ENCODE data around the gene RBM5. TPM values are rescaled to one million over a fixed set of nuclear protein-coding genes. Genes with fewer than 3 reads are reported as not detected.

Gene RBM5
- total RNA-seq, 4 donors from 2014 or later = 236 to 276 (median 256) TPM

DNA sequence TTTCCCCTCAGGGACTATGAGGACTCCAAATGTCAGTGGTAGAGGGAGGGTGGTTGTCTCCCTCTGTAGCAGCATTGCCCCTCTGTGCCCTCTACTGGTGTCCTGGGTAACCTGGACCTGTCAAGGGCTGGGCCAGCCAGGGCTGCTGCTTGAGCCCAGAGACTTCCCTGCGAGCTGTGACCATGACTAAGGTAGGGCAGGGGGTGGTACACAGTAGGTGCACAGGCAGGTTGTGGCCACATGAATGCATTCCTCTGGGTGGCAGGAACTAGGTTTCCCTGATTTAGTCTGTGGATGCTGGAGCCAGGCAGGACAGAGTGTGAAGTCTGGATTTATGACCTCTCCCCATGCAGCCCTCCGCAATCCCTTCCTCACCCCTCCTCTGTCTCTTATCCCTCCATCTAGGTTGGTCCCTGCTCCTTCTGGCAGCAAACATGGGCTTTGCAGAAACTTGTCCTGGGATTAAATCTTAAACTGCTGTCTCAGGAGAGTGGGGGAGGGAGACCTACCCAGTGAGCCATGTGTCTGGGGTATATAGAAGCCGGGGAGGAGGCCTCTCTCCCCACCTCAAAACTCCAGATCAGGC lies 57.7 kb downstream of the RBM5 start:
- TF ChIP-seq, protein P1, sequence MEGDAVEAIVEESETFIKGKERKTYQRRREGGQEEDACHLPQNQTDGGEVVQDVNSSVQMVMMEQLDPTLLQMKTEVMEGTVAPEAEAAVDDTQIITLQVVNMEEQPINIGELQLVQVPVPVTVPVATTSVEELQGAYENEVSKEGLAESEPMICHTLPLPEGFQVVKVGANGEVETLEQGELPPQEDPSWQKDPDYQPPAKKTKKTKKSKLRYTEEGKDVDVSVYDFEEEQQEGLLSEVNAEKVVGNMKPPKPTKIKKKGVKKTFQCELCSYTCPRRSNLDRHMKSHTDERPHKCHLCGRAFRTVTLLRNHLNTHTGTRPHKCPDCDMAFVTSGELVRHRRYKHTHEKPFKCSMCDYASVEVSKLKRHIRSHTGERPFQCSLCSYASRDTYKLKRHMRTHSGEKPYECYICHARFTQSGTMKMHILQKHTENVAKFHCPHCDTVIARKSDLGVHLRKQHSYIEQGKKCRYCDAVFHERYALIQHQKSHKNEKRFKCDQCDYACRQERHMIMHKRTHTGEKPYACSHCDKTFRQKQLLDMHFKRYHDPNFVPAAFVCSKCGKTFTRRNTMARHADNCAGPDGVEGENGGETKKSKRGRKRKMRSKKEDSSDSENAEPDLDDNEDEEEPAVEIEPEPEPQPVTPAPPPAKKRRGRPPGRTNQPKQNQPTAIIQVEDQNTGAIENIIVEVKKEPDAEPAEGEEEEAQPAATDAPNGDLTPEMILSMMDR (IDR thresholded peaks at IDR 0.05; ENCODE audit: low read depth) = no peak

DNA sequence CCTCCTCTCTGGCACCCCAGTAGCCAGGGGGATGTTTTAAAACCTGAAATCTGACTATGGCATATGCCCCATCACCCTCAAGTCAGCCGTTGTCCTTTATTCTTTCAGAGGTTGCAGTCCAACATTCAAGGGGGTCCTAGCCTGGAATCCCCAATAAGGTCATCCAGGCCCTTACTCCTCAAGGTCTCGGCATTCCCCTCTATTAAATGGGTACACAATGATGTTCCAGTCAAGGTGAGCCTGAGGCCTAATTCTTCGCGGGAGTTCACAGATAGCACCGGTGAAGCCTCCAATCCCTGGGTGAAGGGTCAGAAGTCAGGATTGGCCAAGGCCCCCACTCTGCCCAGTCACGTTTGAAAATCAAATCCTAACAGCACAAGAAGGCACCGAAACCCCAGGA lies 58.3 kb downstream of the RBM5 start:
- TF ChIP-seq, protein P1 (IDR thresholded peaks at IDR 0.05; ENCODE audit: low read depth) = no peak

DNA sequence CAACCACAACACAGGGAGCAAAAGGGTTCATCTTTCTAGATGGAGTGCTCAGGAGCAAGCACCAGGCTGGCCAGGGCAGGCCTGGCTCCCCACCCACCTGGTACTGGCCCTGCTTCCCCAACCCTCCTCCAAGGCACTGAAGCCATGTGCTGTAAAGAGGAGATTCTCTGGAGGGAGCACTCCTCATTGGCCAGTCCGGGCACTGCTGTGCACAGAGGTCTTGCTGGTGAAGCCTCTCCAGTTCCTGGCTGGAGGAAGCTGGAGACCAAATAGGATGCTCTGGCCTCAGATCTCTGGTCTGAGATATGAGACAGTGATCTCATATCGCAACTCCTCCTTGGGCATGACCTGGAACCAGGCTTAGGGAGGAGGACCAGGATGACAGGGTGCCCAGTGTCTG lies 58.7 kb downstream of the RBM5 start:
- TF ChIP-seq, protein P1 (IDR thresholded peaks at IDR 0.05; ENCODE audit: low read depth) = no peak

DNA sequence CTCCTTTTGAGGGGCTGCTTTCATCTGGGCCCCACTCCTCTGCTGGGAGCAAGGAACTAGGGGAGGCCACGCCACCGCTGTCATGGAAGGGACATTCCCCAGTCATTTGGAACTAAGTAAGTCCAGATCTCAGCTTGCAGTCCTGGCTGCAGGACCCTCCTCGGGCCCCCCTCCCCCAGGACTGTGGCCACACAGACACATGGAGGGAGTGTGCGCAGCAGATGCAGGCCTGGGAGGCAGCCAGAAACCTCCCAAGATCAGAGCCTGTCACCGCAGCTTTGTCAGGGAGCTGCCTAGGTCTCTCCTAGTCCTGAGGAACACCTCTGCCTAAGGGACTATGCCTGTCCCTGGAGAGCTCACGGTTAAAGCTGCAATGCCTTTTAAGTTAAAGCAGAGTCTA lies 59.1 kb downstream of the RBM5 start:
- TF ChIP-seq, protein P1 (IDR thresholded peaks at IDR 0.05; ENCODE audit: low read depth) = no peak

DNA sequence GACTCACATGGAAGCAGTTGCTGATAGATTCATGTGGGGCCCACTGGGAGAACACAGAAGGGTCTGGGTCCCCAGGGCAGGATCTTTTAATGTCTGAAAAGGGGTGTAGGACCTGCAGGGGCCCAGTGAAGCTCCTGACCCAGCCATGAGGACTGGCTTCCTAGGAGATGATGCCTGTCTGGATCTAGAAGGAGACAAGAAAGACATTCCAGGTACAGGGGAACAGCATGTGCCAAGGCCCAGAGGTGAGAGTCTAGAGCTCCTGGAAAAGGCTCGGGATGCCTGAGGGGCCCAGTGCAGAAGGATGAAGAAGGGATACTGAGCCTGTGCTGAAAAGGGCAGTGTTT lies 61.7 kb downstream of the RBM5 start:
- TF ChIP-seq, protein P1 (IDR thresholded peaks at IDR 0.05; ENCODE audit: low read depth) = no peak

DNA sequence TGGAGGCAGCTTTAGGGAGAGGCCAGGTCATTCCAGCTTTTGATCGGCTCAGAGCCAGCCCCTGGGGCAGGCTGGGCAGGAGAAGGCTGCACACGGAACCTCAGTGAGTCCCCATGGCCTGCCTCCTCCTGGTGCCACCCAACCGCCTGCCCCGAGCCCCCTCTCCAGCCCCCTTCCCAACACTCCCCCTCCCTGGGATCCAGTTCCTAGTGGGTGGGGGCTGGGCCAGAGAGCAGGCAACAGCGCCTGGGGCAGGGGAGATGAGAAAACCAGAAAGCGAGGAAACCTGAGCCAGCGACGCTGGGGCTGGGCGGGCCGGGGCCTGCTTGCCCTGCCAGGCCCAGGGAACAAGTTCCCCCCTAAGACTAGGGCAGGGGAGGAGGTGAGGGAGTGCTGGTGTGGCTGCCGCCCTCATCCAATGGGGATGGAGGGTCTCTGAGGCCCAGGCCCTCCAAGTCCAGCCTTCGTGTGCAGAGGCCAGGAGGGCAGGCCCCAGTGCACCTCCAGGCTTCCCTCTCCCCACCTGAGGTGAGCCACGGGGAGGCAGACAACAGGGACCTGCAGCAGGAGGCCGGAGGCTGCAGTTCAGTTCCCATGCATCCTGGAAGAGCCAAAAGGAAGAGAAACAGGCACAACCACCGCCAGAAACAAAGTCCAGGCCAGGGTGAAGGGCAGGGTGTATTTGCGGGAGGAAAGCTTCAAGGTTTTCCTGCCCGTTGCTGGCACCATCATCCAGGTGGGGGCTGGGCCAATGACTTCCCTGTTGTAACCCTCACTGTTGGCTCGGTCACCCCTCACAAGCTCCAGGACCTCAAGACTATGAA lies 62.4 kb downstream of the RBM5 start:
- TF ChIP-seq, protein P1 (IDR thresholded peaks at IDR 0.05; ENCODE audit: low read depth) = no peak

DNA sequence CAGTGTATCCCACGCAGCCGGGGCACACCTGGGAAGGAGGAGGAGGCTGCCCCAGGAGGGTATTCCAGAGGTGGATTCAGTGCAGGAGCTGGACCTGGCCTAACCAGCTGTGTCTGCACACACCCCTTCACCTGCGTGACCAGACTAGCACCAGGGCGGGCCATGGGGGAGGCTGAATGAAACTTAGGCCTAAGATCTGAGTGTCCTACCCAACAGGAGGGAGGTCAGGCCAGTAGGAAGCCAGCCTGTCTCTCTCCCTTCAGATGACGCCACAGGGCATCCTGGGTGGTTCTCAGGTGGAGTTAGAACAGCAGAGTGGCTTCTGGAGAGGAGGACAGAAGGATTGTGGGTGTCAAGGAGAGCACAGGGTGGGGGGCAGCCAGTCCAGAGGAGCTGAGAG lies 63.0 kb downstream of the RBM5 start:
- TF ChIP-seq, protein P1 (IDR thresholded peaks at IDR 0.05; ENCODE audit: low read depth) = no peak
